Measurements from ENCODE around the gene N4BP2L2. TPM values are rescaled to one million over a fixed set of nuclear protein-coding genes. Genes with fewer than 3 reads are reported as not detected.

N4BP2L2 gene
- total RNA-seq, 1 experiment from 2014 or later, result 92.7 TPM

DNA sequence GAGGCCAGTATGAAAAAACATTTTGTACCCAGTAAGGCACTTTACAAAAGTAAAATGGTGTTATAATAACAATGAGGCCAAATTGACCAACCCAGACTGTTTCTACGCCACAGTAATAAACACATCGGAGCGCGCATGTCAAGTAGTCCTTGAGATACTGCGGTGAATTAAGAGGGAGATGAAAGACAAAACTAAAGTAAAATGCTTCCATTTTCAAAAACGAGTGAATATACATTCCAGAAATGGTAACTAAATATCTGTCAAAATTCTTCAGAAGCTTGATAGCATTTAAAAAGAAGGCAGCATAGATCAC is 129.6 kb downstream of the N4BP2L2 start:
- DNase-seq (ENCODE audit: low read depth, low spot score), result no peak
- RAD21 ChIA-PET (ENCODE audit: low non-redundant PET in 1 of 2, low total read pairs in 2 of 2, uncharacterized antibody in 2 of 2, unreplicated experiment in 2 of 2), result no interaction called here
- Histone ChIP-seq H3K4me2 (ENCODE audit: low read length) (no peak overlapping the region), H3K4me3 (replicated peaks in 1 of 2; ENCODE audit: low read depth in 1 of 2, low read length in 2 of 2) (no peak overlapping the region), H3K27ac (ENCODE audit: low read depth, low read length) (no peak overlapping the region), H3K27me3 (ENCODE audit: insufficient read depth, low read length) (no peaks in the 10 kb centered on the region), H3K9me2 (ENCODE audit: insufficient read depth) (no peaks in the 10 kb centered on the region), H4K20me1 (ENCODE audit: insufficient read depth) (no peaks in the 10 kb centered on the region), H3K9me3 (ENCODE audit: control insufficient read depth in 1 of 2, insufficient read depth in 1 of 2, low read depth in 1 of 2, low read length in 2 of 2) (no peaks in the 10 kb centered on the region), H3K9ac (ENCODE audit: low read length) (no peak overlapping the region), H3K79me2 (ENCODE audit: insufficient read depth, low read length) (no peaks in the 10 kb centered on the region), H3K4me1 (ENCODE audit: control insufficient read depth in 1 of 2, insufficient read depth in 2 of 2, low read length in 2 of 2) (no peaks in the 10 kb centered on the region), H3K36me3 (ENCODE audit: control insufficient read depth in 1 of 2, insufficient read depth in 2 of 2, low read length in 2 of 2) (no peaks in the 10 kb centered on the region), H2AFZ (ENCODE audit: low read depth, low read length, poor library complexity, severe bottlenecking) (no peak overlapping the region)
- BruUV-seq (replicated peaks), result no TSS peak
- POLR2A ChIA-PET, result no interaction called here
- CTCF ChIA-PET, result no interaction called here
- ATAC-seq, result no peak
- TF ChIP-seq JUND (IDR thresholded peaks at IDR 0.05) (no peak), POLR2A (IDR thresholded peaks at IDR 0.05; ENCODE audit: borderline replicate concordance, extremely low read depth, insufficient read depth, insufficient read length) (no peak), FOSL1 (IDR thresholded peaks at IDR 0.05; ENCODE audit: low read depth) (no peak), EZH2 (IDR thresholded peaks at IDR 0.05) (no peak), SRF (IDR thresholded peaks at IDR 0.05; ENCODE audit: low read depth) (no peak), ZBTB33 (IDR thresholded peaks at IDR 0.05; ENCODE audit: extremely low read depth, insufficient replicate concordance, low read length) (no peak), ELF1 (IDR thresholded peaks at IDR 0.05; ENCODE audit: borderline replicate concordance, low read depth) (no peak), ZFX (IDR thresholded peaks at IDR 0.05) (no peak), CEBPB (IDR thresholded peaks at IDR 0.05; ENCODE audit: low read depth) (no peak), EZH2phosphoT487 (IDR thresholded peaks at IDR 0.05; ENCODE audit: borderline replicate concordance) (no peak), REST (IDR thresholded peaks at IDR 0.05; ENCODE audit: low read depth) (no peak), CBX3 (IDR thresholded peaks at IDR 0.05; ENCODE audit: low read depth) (no peak), MAX (IDR thresholded peaks at IDR 0.05) (no peak), EGR1 (IDR thresholded peaks at IDR 0.05; ENCODE audit: low read depth) (no peak), TCF7L2 (IDR thresholded peaks at IDR 0.05; ENCODE audit: borderline replicate concordance, extremely low read depth, insufficient read depth, insufficient read length) (no peak), SIN3A (IDR thresholded peaks at IDR 0.05; ENCODE audit: low read depth) (no peak), RAD21 (IDR thresholded peaks at IDR 0.05; ENCODE audit: low read depth) (no peak)
- TF ChIP-seq, protein P1, sequence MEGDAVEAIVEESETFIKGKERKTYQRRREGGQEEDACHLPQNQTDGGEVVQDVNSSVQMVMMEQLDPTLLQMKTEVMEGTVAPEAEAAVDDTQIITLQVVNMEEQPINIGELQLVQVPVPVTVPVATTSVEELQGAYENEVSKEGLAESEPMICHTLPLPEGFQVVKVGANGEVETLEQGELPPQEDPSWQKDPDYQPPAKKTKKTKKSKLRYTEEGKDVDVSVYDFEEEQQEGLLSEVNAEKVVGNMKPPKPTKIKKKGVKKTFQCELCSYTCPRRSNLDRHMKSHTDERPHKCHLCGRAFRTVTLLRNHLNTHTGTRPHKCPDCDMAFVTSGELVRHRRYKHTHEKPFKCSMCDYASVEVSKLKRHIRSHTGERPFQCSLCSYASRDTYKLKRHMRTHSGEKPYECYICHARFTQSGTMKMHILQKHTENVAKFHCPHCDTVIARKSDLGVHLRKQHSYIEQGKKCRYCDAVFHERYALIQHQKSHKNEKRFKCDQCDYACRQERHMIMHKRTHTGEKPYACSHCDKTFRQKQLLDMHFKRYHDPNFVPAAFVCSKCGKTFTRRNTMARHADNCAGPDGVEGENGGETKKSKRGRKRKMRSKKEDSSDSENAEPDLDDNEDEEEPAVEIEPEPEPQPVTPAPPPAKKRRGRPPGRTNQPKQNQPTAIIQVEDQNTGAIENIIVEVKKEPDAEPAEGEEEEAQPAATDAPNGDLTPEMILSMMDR (IDR thresholded peaks at IDR 0.05 in 2 of 3, conservative IDR thresholded peaks at IDR 0.05 in 1 of 3; ENCODE audit: borderline replicate concordance in 1 of 3, insufficient read depth in 1 of 3, low read depth in 2 of 3, low read length in 2 of 3), result no peak
- TF ChIP-seq, protein P2, sequence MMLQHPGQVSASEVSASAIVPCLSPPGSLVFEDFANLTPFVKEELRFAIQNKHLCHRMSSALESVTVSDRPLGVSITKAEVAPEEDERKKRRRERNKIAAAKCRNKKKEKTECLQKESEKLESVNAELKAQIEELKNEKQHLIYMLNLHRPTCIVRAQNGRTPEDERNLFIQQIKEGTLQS (IDR thresholded peaks at IDR 0.05), result no peak
- intact Hi-C loops (cut with micrococcal nuclease), result no loop called here

Measured in HCT116 (cell line).